OCI-LY7 (cell line): ENCODE results near the gene CRTC2. TPM values are rescaled to one million over a fixed set of nuclear protein-coding genes. Genes with fewer than 3 reads are reported as not detected.
"Not testable (repeated sequence)": the region's sequence is repeated elsewhere in the genome, so short reads cannot be mapped to it uniquely, and the experiment has no call there.

ENCODE experiments used
- BruUV-seq: library from RNA; stranded (reverse); fragments of 400-500 nt; replicated peaks from 2 replicates; lab custom pipeline; 2021; lab: Mats Ljungman, UMichigan
- CTCF ChIA-PET: fragments of 300-600 bp; sonication (Branson Sonifier 250); formaldehyde crosslinking; loops from one replicate; lab custom pipeline; 2022; ENCODE audit warnings: antibody characterized with exemption; ENCODE audit not compliant: unreplicated experiment; lab: Charles Lee
- POLR2A ChIA-PET: fragments of 300-600 bp; sonication (Branson Sonifier 250); formaldehyde crosslinking; loops from one replicate; lab custom pipeline; 2022; ENCODE audit warnings: antibody characterized with exemption; lab: Charles Lee
- DNase-seq: peaks from one replicate; pipeline ENCODE4 v3.0.0-alpha.2; 2015; ENCODE audit warnings: low spot score
- H2AFZ ChIP-seq: fragments of 200-600 bp; sonication (generic), shearing (Covaris generic); 2 replicates; pipeline ENCODE4 v1.6.1; 2014; ENCODE audit warnings: mild to moderate bottlenecking, antibody characterized with exemption, low read length, moderate library complexity
- H3K27ac ChIP-seq: fragments of 200-600 bp; sonication (generic); 2 replicates; pipeline ENCODE4 v1.5.1; 2014; ENCODE audit warnings: mixed run types, low read depth, mild to moderate bottlenecking, moderate library complexity, low read length, inconsistent platforms; ENCODE audit not compliant: poor library complexity, severe bottlenecking
- H3K36me3 ChIP-seq: fragments of 200-600 bp; sonication (generic); 2 replicates; pipeline ENCODE4 v1.6.1; 2014; ENCODE audit warnings: mild to moderate bottlenecking, antibody characterized with exemption, low read length, moderate library complexity, mixed read lengths; ENCODE audit not compliant: insufficient read depth
- H3K4me1 ChIP-seq: fragments of 200-600 bp; sonication (generic); 2 replicates; pipeline ENCODE4 v1.5.1; 2014; ENCODE audit warnings: mild to moderate bottlenecking, low read length; ENCODE audit not compliant: insufficient read depth, poor library complexity, severe bottlenecking
- H3K4me2 ChIP-seq: fragments of 200-600 bp; sonication (generic); 2 replicates; pipeline ENCODE4 v1.6.1; 2014; ENCODE audit warnings: mild to moderate bottlenecking, low read length
- H3K4me3 ChIP-seq: fragments of 200-600 bp; sonication (generic); 2 replicates; pipeline ENCODE4 v1.5.1; 2014; ENCODE audit warnings: mild to moderate bottlenecking, low read depth, low read length; ENCODE audit not compliant: poor library complexity, severe bottlenecking
- H3K79me2 ChIP-seq: fragments of 200-600 bp; sonication (generic); 2 replicates; pipeline ENCODE4 v1.6.1; 2016; ENCODE audit warnings: low read depth, mild to moderate bottlenecking, low read length, moderate library complexity, mixed read lengths; ENCODE audit not compliant: insufficient read depth
- H3K9me2 ChIP-seq: fragments of 200-600 bp; sonication (generic); 2 replicates; pipeline ENCODE4 v1.6.1; 2016; ENCODE audit warnings: mild to moderate bottlenecking, low read length, mixed read lengths; ENCODE audit not compliant: insufficient read depth
- H3K9me3 ChIP-seq: fragments of 200-600 bp; sonication (generic); 2 replicates; pipeline ENCODE4 v1.6.1; 2014; ENCODE audit warnings: mild to moderate bottlenecking, mixed run types, low read length, mixed read lengths
- H4K20me1 ChIP-seq: fragments of 200-600 bp; sonication (generic); 2 replicates; pipeline ENCODE4 v1.6.1; 2014; ENCODE audit warnings: mild to moderate bottlenecking, antibody characterized with exemption, low read length, moderate library complexity, mixed read lengths; ENCODE audit not compliant: insufficient read depth
- EZH2phosphoT487 ChIP-seq: fragments of 200-600 bp; sonication (generic); IDR thresholded peaks from 2 replicates; pipeline ENCODE4 v1.6.1; 2018; ENCODE audit warnings: low read depth, borderline replicate concordance, mild to moderate bottlenecking, mixed run types, antibody characterized with exemption, low read length, moderate library complexity, mixed read lengths
- intact Hi-C: fragments of 100-400 bp; cut with micrococcal nuclease; formaldehyde crosslinking; loops from one replicate; pipeline ENCODE4 v1.10.0; 2022; ENCODE audit not compliant: unreplicated experiment
- total RNA-seq, 2 experiments: library from RNA; depleted of rRNA in 1 of 2; stranded (reverse); fragments of >200 nt in 1 of 2; shearing (Covaris generic) in 1 of 2; gene quantifications; 2 replicates each; pipeline ENCODE4 v1.2.3, GENCODE V29; 2014 to 2022
- TF ChIP-seq, protein P1 (sequence below): fragments of 200-600 bp; sonication (generic); conservative IDR thresholded peaks from 2 replicates; pipeline ENCODE4 v1.5.1; 2014; ENCODE audit warnings: mild to moderate bottlenecking, antibody characterized with exemption, low read length, moderate library complexity, mixed read lengths

The CRTC2 gene
- total RNA-seq, 2 experiments from 2014 or later: 15.6 to 65.6 TPM

DNA sequence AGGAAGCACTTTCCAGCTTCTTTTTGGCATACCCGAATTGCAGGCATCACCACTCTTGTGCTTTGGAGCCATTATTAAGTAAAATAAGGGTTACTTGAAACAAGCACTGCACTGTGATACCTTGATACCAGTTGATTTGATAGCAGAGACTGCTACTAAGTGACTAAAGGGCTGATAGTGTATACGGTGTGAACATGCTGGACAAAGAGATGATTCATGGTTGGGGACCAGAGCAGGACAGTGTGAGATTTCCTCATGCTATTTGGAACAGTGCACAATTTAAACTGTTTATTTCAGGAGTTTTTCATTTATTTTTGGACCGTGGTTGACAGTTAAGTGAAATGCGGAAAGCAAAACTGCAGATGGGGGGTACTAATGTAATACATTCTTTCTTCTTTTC lies 42.0 kb upstream of the CRTC2 start:
- CTCF ChIA-PET: no interaction called here
- Histone ChIP-seq H2AFZ (no peak overlapping the region), H4K20me1 (no peaks in the 10 kb centered on the region), H3K27ac (no peak overlapping the region), H3K4me2 (no peak overlapping the region), H3K79me2 (no peaks in the 10 kb centered on the region), H3K4me3 (no peak overlapping the region), H3K9me3 (no peaks in the 10 kb centered on the region; the same call in 1 of the 2 replicates), H3K36me3 (peaks cover 15% of the 10 kb centered on the region), H3K9me2 (no peaks in the 10 kb centered on the region), H3K4me1 (no peaks in the 10 kb centered on the region)
- no peak for TF ChIP-seq EZH2phosphoT487
- TF ChIP-seq, protein P1, sequence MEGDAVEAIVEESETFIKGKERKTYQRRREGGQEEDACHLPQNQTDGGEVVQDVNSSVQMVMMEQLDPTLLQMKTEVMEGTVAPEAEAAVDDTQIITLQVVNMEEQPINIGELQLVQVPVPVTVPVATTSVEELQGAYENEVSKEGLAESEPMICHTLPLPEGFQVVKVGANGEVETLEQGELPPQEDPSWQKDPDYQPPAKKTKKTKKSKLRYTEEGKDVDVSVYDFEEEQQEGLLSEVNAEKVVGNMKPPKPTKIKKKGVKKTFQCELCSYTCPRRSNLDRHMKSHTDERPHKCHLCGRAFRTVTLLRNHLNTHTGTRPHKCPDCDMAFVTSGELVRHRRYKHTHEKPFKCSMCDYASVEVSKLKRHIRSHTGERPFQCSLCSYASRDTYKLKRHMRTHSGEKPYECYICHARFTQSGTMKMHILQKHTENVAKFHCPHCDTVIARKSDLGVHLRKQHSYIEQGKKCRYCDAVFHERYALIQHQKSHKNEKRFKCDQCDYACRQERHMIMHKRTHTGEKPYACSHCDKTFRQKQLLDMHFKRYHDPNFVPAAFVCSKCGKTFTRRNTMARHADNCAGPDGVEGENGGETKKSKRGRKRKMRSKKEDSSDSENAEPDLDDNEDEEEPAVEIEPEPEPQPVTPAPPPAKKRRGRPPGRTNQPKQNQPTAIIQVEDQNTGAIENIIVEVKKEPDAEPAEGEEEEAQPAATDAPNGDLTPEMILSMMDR: no peak
- POLR2A ChIA-PET: interaction anchor here (0.6 kb wide), 2 partner anchors 9 to 22 kb away, joined by 3 to 7 read pairs; no protein-coding TSS in a partner anchor
- DNase-seq: no peak
- BruUV-seq: no TSS peak
- intact Hi-C loops: no loop called here

DNA sequence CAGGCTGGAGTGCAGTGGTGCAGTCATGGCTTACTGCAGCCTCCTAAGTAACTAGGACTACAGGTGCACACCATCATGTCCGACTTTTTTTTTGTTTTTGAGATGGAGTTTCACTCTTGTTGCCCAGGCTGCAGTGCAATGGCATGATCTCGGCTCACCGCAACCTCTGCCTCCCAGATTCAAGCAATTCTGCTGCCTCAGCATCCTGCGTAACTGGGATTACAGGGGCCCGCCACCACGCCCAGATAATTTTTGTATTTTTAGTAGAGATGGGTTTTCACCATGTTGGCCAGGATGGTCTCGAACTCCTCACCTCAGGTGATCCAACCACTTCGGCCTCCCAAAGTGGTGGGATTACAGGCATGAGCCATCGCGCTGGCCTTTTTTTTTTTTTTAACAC lies 38.5 kb upstream of the CRTC2 start:
- POLR2A ChIA-PET: interaction anchor here (0.7 kb wide), 1 partner anchor 242 kb away, joined by 4 read pairs; no protein-coding TSS in a partner anchor
- H3K9me3 ChIP-seq, H2AFZ ChIP-seq, H3K9me2 ChIP-seq, H3K27ac ChIP-seq, CTCF ChIA-PET, intact Hi-C loops, H3K4me3 ChIP-seq, H4K20me1 ChIP-seq, H3K4me2 ChIP-seq, DNase-seq, BruUV-seq: not testable (repeated sequence)
- Histone ChIP-seq H3K79me2 (peaks cover 14% of the 10 kb centered on the region), H3K36me3 (peaks cover 50% of the 10 kb centered on the region), H3K4me1 (peaks cover 22% of the 10 kb centered on the region)

DNA sequence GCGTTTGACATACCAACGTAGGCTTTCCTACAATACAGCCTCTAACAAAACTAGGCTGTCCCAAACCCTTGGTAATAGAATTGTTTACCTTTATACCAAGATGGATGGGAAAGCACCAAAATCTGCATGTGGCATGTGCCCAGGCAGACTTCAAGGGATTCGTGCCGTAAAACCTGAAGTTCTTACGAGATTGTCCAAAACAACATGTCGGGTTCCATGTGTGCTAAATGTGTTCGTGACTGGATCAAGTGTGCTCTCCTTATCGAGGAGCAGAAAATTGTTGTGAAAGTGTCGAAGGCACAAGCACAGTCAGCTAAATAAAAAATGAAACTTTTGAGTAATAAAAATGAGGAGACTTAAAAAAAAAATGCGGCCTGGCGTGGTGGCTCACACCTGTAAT lies 37.2 kb upstream of the CRTC2 start:
- ChIA-PET CTCF (no interaction called here), POLR2A (interaction anchor here (0.6 to 1.0 kb wide), 2 partner anchors 182 to 201 kb away, joined by 3 to 4 read pairs; no protein-coding TSS in a partner anchor)
- H3K4me1 ChIP-seq: peaks cover 25% of the 10 kb centered on the region
- H3K9me2 ChIP-seq: no peaks in the 10 kb centered on the region
- TF ChIP-seq, protein P1: no peak
- TF ChIP-seq EZH2phosphoT487: no peak
- no peaks in the 10 kb centered on the region; the same call in 1 of the 2 replicates for H3K9me3 ChIP-seq
- peaks cover 59% of the 10 kb centered on the region for H3K36me3 ChIP-seq
- H3K79me2 ChIP-seq: peaks cover 26% of the 10 kb centered on the region
- no peak overlapping the region for H3K27ac ChIP-seq
- no peak overlapping the region for H3K4me3 ChIP-seq
- no peak overlapping the region for H2AFZ ChIP-seq
- no peak overlapping the region for H3K4me2 ChIP-seq
- BruUV-seq: no TSS peak
- H4K20me1 ChIP-seq: peaks cover 5% of the 10 kb centered on the region; the same call in 1 of the 2 replicates
- intact Hi-C loops: no loop called here
- no peak for DNase-seq
